ENCODE results near the gene ASIC3. TPM values are rescaled to one million over a fixed set of nuclear protein-coding genes. Genes with fewer than 3 reads are reported as not detected.
"Not testable (repeated sequence)": the region's sequence is repeated elsewhere in the genome, so short reads cannot be mapped to it uniquely, and the experiment has no call there.

ASIC3 gene
- polyA plus RNA-seq (ENCODE audit: insufficient read length in 12 of 12) = 1 to 10 TPM in 10 of 12 donors, not detected in 2; 1.5 to 7.7 (median 4.1) TPM
- long read RNA-seq, donor 1 = 0 reads
- long read RNA-seq, donor 2 = 0 reads
- long read RNA-seq, donor 3 = 0 reads
- long read RNA-seq, donor 4 = 0 reads
- long read RNA-seq, donor 5, partial matches to known transcripts = 0 of 1 reads
- long read RNA-seq, donor 5, other reads (novel, unspliced or antisense) = 0 of 1 reads
- long read RNA-seq, donor 6 = 0 reads
- long read RNA-seq, donor 7 = 0 reads
- long read RNA-seq, donor 8 = 0 reads
- long read RNA-seq, donor 9 = 0 reads
- long read RNA-seq, donor 10 = 0 reads
- long read RNA-seq, donor 11 = 0 reads

- no peak for DNase-seq
Measured at GRCh38 chr7:151047976-151048815, at the start of gene ASIC3. TSS of gene ASIC3 (plus strand) at chr7:151048531. CDS start at chr7:151048886, 355 bp downstream.

GRCh38 chr7:150999001-150999400 lies 49.3 kb upstream of the ASIC3 start:
- no peak for DNase-seq

GRCh38 chr7:150999497-151000230 lies 48.7 kb upstream of the ASIC3 start:
- DNase-seq = no peak

- no peak for DNase-seq
Measured at GRCh38 chr7:151000897-151001495, 47.3 kb upstream of the ASIC3 start.

- no peak for DNase-seq
Measured at GRCh38 chr7:151001546-151001945, 46.8 kb upstream of the ASIC3 start.

- no peak for DNase-seq
Measured at GRCh38 chr7:151003572-151003971, 44.8 kb upstream of the ASIC3 start.

GRCh38 chr7:151005566-151005965 lies 42.8 kb upstream of the ASIC3 start:
- no peak for DNase-seq

- no peak for DNase-seq
Measured at GRCh38 chr7:151006590-151007300, 41.6 kb upstream of the ASIC3 start.

- no peak for DNase-seq
Measured at GRCh38 chr7:151007469-151007898, 40.8 kb upstream of the ASIC3 start.

- DNase-seq = no peak
Measured at GRCh38 chr7:151008143-151008510, 40.2 kb upstream of the ASIC3 start.

- peak; percentile 50 for DNase-seq
Measured at GRCh38 chr7:151008511-151009323, 39.6 kb upstream of the ASIC3 start.

- DNase-seq = no peak
Measured at GRCh38 chr7:151009327-151010036, 38.8 kb upstream of the ASIC3 start.

- DNase-seq = no peak
Measured at GRCh38 chr7:151010037-151010306, 38.4 kb upstream of the ASIC3 start.

- DNase-seq = no peak
Measured at GRCh38 chr7:151010307-151011096, 37.8 kb upstream of the ASIC3 start.

GRCh38 chr7:151011097-151011409 lies 37.3 kb upstream of the ASIC3 start:
- no peak for DNase-seq

GRCh38 chr7:151011616-151012015 lies 36.7 kb upstream of the ASIC3 start:
- not testable (repeated sequence) for DNase-seq

GRCh38 chr7:151012031-151012692 lies 36.2 kb upstream of the ASIC3 start:
- DNase-seq = no peak

GRCh38 chr7:151012911-151013347 lies 35.4 kb upstream of the ASIC3 start:
- DNase-seq = no peak

- DNase-seq = no peak
Measured at GRCh38 chr7:151013356-151013732, 35.0 kb upstream of the ASIC3 start.

All from muscle of arm (tissue), 14 donors.